ENCODE data around the gene TTC7B.

Gene TTC7B

GRCh38 chr14:90739318-90740068, 76.7 kb downstream of the TTC7B start:
- no peak for DNase-seq

GRCh38 chr14:90733139-90733808, 83.0 kb downstream of the TTC7B start:
- DNase-seq = no peak

GRCh38 chr14:90732718-90733117, 83.5 kb downstream of the TTC7B start:
- no peak for DNase-seq

- DNase-seq = no peak
Observed at GRCh38 chr14:90732139-90732538, 84.1 kb downstream of the TTC7B start.

GRCh38 chr14:90731487-90731886, 84.7 kb downstream of the TTC7B start:
- DNase-seq = peak; percentile 57 to 77

GRCh38 chr14:90730206-90730766, 85.9 kb downstream of the TTC7B start:
- no peak for DNase-seq

GRCh38 chr14:90728951-90729350, 87.3 kb downstream of the TTC7B start:
- DNase-seq = no peak

- no peak for DNase-seq
Observed at GRCh38 chr14:90727082-90727481, 89.1 kb downstream of the TTC7B start.

GRCh38 chr14:90726656-90727055, 89.6 kb downstream of the TTC7B start:
- DNase-seq = peak; percentile 16 to 44

GRCh38 chr14:90724866-90725265, 91.4 kb downstream of the TTC7B start:
- DNase-seq = peak in 1 of 2 experiments; percentile 28

GRCh38 chr14:90722590-90722989, 93.6 kb downstream of the TTC7B start:
- no peak for DNase-seq

GRCh38 chr14:90721619-90722305, 94.5 kb downstream of the TTC7B start:
- no peak for DNase-seq

GRCh38 chr14:90720832-90721231, 95.4 kb downstream of the TTC7B start:
- DNase-seq = no peak

- no peak for DNase-seq
Observed at GRCh38 chr14:90720336-90720735, 95.9 kb downstream of the TTC7B start.

- no peak for DNase-seq
Observed at GRCh38 chr14:90717916-90718315, 98.3 kb downstream of the TTC7B start.

GRCh38 chr14:90715993-90716392, 100.2 kb downstream of the TTC7B start:
- DNase-seq = no peak

GRCh38 chr14:90715495-90715894, 100.7 kb downstream of the TTC7B start:
- DNase-seq = no peak

GRCh38 chr14:90714811-90715210, 101.4 kb downstream of the TTC7B start:
- DNase-seq = no peak

- DNase-seq = no peak
Observed at GRCh38 chr14:90704738-90705392, 111.4 kb downstream of the TTC7B start.

GRCh38 chr14:90703841-90704737, 112.1 kb downstream of the TTC7B start:
- DNase-seq = no peak

- DNase-seq = no peak
Observed at GRCh38 chr14:90700933-90701776, 115.1 kb downstream of the TTC7B start.

Measured in NCI-H187 (cell line).